ENCODE results near the gene MPHOSPH9. TPM values are rescaled to one million over a fixed set of nuclear protein-coding genes. Genes with fewer than 3 reads are reported as not detected.

Gene MPHOSPH9
- total and polyA plus RNA-seq, 2 of the 13 experiments (the other 11 are each of a cell fraction or from before 2014, with no cell fraction given), result 20.3 to 63.4 TPM

- Histone ChIP-seq H3K27me3 (ENCODE audit: control insufficient read depth in 1 of 2, insufficient read depth in 2 of 2, low read length in 2 of 2) (no peaks in the 10 kb centered on the region; a peak in 1 of 5 replicates), H2AFZ (ENCODE audit: low read length) (no peak overlapping the region), H4K20me1 (ENCODE audit: insufficient read depth, low read length) (no peaks in the 10 kb centered on the region), H3K9ac (ENCODE audit: insufficient read depth, low read depth, low read length) (no peak overlapping the region), H3K4me3 (replicated peaks in 1 of 3; ENCODE audit: insufficient read depth in 1 of 3, low read depth in 2 of 3, low read length in 3 of 3) (no peak overlapping the region), H3K4me1 (ENCODE audit: insufficient read depth, low read length) (peaks cover 15% of the 10 kb centered on the region), H3K4me2 (ENCODE audit: low read depth, low read length) (no peak overlapping the region), H3K36me3 (replicated peaks in 1 of 2; ENCODE audit: control insufficient read depth in 1 of 2, insufficient read depth in 2 of 2, low read length in 2 of 2) (peaks cover 29 to 52% of the 10 kb centered on the region in 2 experiments), H3K27ac (ENCODE audit: extremely low read length, insufficient read depth, low read length) (no peak overlapping the region), H3K9me3 (ENCODE audit: low read length) (no peaks in the 10 kb centered on the region), H3K79me2 (ENCODE audit: insufficient read depth, low read length) (peaks cover 46% of the 10 kb centered on the region)
- 99% methylated on average over 33 of the region's 35 CpGs for WGBS (ENCODE audit: low lambda C conversion rate)
- DNase-seq (ENCODE audit: low spot score) (no peak), FAIRE-seq (no peak), ATAC-seq (no peak)
- in situ Hi-C loops (cut with HindIII; ENCODE audit: extremely low pct_ligation_motif_present, low pct_unique_long_range_greater_than_20kb) (no loop called here), intact Hi-C loops (cut with micrococcal nuclease; ENCODE audit: unreplicated experiment) (no loop called here)
- CTCF ChIA-PET (ENCODE audit: low intra/inter-chr PET ratio, low total read pairs), result no interaction called here
- POLR2A ChIA-PET, result interaction anchor here (4.6 kb wide), 1 partner anchor 33 kb away, joined by 18 read pairs; the partner anchor contains the start of genes MPHOSPH9 and MTRFR
- TF ChIP-seq ZBTB33 (CRISPR knock-in tag; IDR thresholded peaks at IDR 0.05) (peak; percentile 25; the same call in 1 of the 2 replicates), HNRNPL (IDR thresholded peaks at IDR 0.05; ENCODE audit: low read depth, low read length) (peak; percentile 55; the same call in 1 of the 2 replicates), AGO2 (optimal IDR thresholded peaks at IDR 0.05; ENCODE audit: low read depth, low read length) (peak; percentile 96), KLF15 (CRISPR knock-in tag; IDR thresholded peaks at IDR 0.05; ENCODE audit: borderline replicate concordance) (no peak), RBFOX2 (IDR thresholded peaks at IDR 0.05; ENCODE audit: low read depth, low read length) (peak; percentile 80), ZNF800 (CRISPR knock-in tag; IDR thresholded peaks at IDR 0.05) (no peak)
- no TSS peak for BruUV-seq (replicated peaks)
Observed at GRCh38 chr12:123265851-123266678, 33.1 kb upstream of the MPHOSPH9 start.
